Inferior parietal cortex (tissue), 1 donor: ENCODE results near the gene TXNDC12.
"Not testable (repeated sequence)": the region's sequence is repeated elsewhere in the genome, so short reads cannot be mapped to it uniquely, and the experiment has no call there.

Source experiments
- DNase-seq: peaks from one replicate; pipeline ENCODE4 v3.0.0-alpha.2; 2016; ENCODE audit errors: extremely low spot score

The TXNDC12 gene

GRCh38 chr1:52049337-52049736 lies 5.7 kb downstream of the TXNDC12 start:
- not testable (repeated sequence) for DNase-seq

GRCh38 chr1:52045666-52046195 lies 9.3 kb downstream of the TXNDC12 start:
- not testable (repeated sequence) for DNase-seq

- no peak for DNase-seq
Observed at GRCh38 chr1:52045236-52045635, 9.8 kb downstream of the TXNDC12 start.

GRCh38 chr1:52041551-52042185 lies 13.3 kb downstream of the TXNDC12 start:
- no peak for DNase-seq

GRCh38 chr1:52037909-52038308 lies 17.1 kb downstream of the TXNDC12 start:
- no peak for DNase-seq

- DNase-seq, result no peak
Observed at GRCh38 chr1:52037402-52037814, 17.6 kb downstream of the TXNDC12 start.

GRCh38 chr1:52034050-52034384 lies 21.0 kb downstream of the TXNDC12 start:
- DNase-seq, result no peak

- DNase-seq, result peak; percentile 94
Observed at GRCh38 chr1:52033190-52034049, 21.6 kb downstream of the TXNDC12 start, which contains the start of gene KTI12. Gene KTI12, minus strand, starts transcription at chr1:52033810. Its CDS starts 49 bp downstream, at chr1:52033761.

GRCh38 chr1:52032785-52033131 lies 22.2 kb downstream of the TXNDC12 start:
- peak; percentile 10 for DNase-seq

- DNase-seq, result no peak
Observed at GRCh38 chr1:52032124-52032784, 22.7 kb downstream of the TXNDC12 start.

- not testable (repeated sequence) for DNase-seq
Observed at GRCh38 chr1:52028839-52029238, 26.2 kb downstream of the TXNDC12 start.

GRCh38 chr1:52028328-52028727 lies 26.7 kb downstream of the TXNDC12 start:
- DNase-seq, result no peak

GRCh38 chr1:52026278-52026677 lies 28.7 kb downstream of the TXNDC12 start:
- DNase-seq, result no peak

GRCh38 chr1:52022133-52022532 lies 32.9 kb downstream of the TXNDC12 start:
- no peak for DNase-seq

- no peak for DNase-seq
Observed at GRCh38 chr1:52008071-52008809, 46.8 kb downstream of the TXNDC12 start.

GRCh38 chr1:52007215-52008002 lies 47.6 kb downstream of the TXNDC12 start:
- DNase-seq, result no peak

- not testable (repeated sequence) for DNase-seq
Observed at GRCh38 chr1:52006081-52006553, 48.9 kb downstream of the TXNDC12 start.

- not testable (repeated sequence) for DNase-seq
Observed at GRCh38 chr1:52005548-52005947, 49.4 kb downstream of the TXNDC12 start.

- no peak for DNase-seq
Observed at GRCh38 chr1:52003877-52004276, 51.1 kb downstream of the TXNDC12 start.

GRCh38 chr1:52002038-52002917 lies 52.7 kb downstream of the TXNDC12 start:
- peak; percentile 95 for DNase-seq
